Measurements from ENCODE around the gene MSTO1. TPM values are rescaled to one million over a fixed set of nuclear protein-coding genes. Genes with fewer than 3 reads are reported as not detected.

Gene MSTO1
- total and polyA plus RNA-seq, 10 donors = 19.8 to 60.0 (median 31.2) TPM

DNA sequence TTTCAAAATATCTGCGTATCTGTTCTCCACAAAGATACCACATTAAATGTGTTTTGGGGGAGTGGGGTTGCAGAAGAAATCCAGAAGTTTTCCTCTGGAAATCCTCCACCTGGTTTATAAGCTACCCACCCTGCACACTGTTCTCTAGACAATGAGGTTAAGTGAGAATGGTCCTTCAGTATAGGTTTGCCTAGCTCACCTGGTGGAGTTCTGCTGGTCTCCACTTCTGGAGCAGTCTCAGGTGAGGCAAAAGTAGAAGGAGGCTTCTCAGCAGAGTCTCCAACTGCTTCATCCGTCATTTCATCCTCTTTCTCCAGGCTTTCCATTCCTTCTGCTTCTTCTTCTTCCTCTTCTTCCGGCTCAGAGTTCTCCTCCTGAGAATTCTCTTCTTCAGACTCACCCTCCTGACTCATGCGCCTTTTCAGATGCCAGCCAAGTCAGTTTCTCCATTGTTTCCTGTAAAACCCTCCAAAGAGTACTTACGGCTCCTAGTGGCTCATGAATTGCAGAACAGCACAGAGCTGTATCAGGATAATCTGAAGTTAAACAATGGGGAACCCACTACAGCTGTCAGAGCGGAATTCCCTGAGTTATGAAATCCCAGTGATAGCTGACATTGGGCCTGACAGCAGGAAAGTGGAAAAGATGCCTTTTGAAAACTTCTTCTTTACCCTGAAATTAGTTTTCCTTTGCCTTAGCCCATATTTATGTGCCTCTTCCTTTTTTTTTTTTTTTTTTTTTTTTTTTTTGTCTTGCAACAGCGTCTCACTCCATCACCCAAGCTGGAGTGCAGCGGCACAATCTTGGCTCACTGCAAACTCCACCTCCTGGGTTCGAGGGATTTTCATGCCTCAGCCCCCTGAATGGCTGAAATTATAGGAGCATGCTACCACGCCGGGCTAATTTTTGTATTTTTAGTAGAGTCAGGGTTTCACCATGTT lies 38.5 kb downstream of the MSTO1 start:
- Histone ChIP-seq H3K27ac (peak overlapping the region in 1 of 8 donors; percentile 16), H3K4me1 (peaks cover 0 to 37% (median 8%) of the 10 kb centered on the region in 6 donors), H3K9me3 (peaks cover 0 to 16% (median 5%) of the 10 kb centered on the region in 8 donors), H3K4me3 (no peak overlapping the region), H3K27me3 (replicated peaks in 1 of 7) (no peaks in the 10 kb centered on the region), H3K36me3 (no peaks in the 10 kb centered on the region)
- no peak for DNase-seq
- TF ChIP-seq CTCF (IDR thresholded peaks at IDR 0.05 in 8 of 11, conservative IDR thresholded peaks at IDR 0.05 in 3 of 11) (no peak), POLR2AphosphoS5 (IDR thresholded peaks at IDR 0.05) (no peak), POLR2A (IDR thresholded peaks at IDR 0.05) (no peak)
- WGBS, 5 donors = 45 to 55% (median 53%) methylated on average over 11 of the region's 11 CpGs
- intact Hi-C loops (cut with DNase I; ENCODE audit: low total_unique reads) = no loop called here

- H3K4me3 ChIP-seq = no peak overlapping the region
- H3K27ac ChIP-seq = peak overlapping the region in 1 of 8 donors; percentile 28
- H3K4me1 ChIP-seq = peaks cover 0 to 37% (median 8%) of the 10 kb centered on the region in 6 donors
- no peaks in the 10 kb centered on the region for H3K27me3 ChIP-seq (replicated peaks in 1 of 7)
- intact Hi-C loops (cut with DNase I; ENCODE audit: low total_unique reads) = no loop called here
- TF ChIP-seq POLR2A (IDR thresholded peaks at IDR 0.05) = no peak
- TF ChIP-seq POLR2AphosphoS5 (IDR thresholded peaks at IDR 0.05) = no peak
- no peak for TF ChIP-seq CTCF (IDR thresholded peaks at IDR 0.05 in 8 of 11, conservative IDR thresholded peaks at IDR 0.05 in 3 of 11)
- no peak for DNase-seq
- no peaks in the 10 kb centered on the region for H3K36me3 ChIP-seq
- peaks cover 0 to 10% (median 3%) of the 10 kb centered on the region in 8 donors for H3K9me3 ChIP-seq
These were observed 39.7 kb downstream of the MSTO1 start for GRCh38 chr1:155649676-155650075.

- peaks cover 0 to 10% (median 3%) of the 10 kb centered on the region in 8 donors for H3K9me3 ChIP-seq
- no peak for DNase-seq
- no peaks in the 10 kb centered on the region for H3K36me3 ChIP-seq
- no peak overlapping the region for H3K4me3 ChIP-seq
- 84 to 92% (median 87%) methylated on average over 7 of the region's 7 CpGs for WGBS, 5 donors
- intact Hi-C loops (cut with DNase I; ENCODE audit: low total_unique reads) = no loop called here
- peak overlapping the region in 1 of 8 donors; percentile 28 for H3K27ac ChIP-seq
- H3K27me3 ChIP-seq (replicated peaks in 1 of 7) = no peaks in the 10 kb centered on the region
- peaks cover 0 to 32% (median 8%) of the 10 kb centered on the region in 6 donors for H3K4me1 ChIP-seq
- TF ChIP-seq POLR2A (IDR thresholded peaks at IDR 0.05) = no peak
- TF ChIP-seq POLR2AphosphoS5 (IDR thresholded peaks at IDR 0.05) = no peak
- no peak for TF ChIP-seq CTCF (IDR thresholded peaks at IDR 0.05 in 8 of 11, conservative IDR thresholded peaks at IDR 0.05 in 3 of 11)
These were observed 40.3 kb downstream of the MSTO1 start for GRCh38 chr1:155650231-155650757.

Data from spleen (tissue), 11 donors.